Measurements from ENCODE around the gene DUSP5. TPM values are rescaled to one million over a fixed set of nuclear protein-coding genes. Genes with fewer than 3 reads are reported as not detected.
A peak's percentile ranks its signal among the peaks of the same experiment; 100 is the strongest.

Gene DUSP5
- total and polyA plus RNA-seq, 2 of the 4 experiments (the other 2 are of a cell fraction) = 42.1 to 48.1 TPM

GRCh38 chr10:110483633-110484032 is 14.1 kb upstream of the DUSP5 start:
- WGBS, 2 experiments (ENCODE audit: extremely low coverage in 2 of 2, insufficient read length in 1 of 2) = no CpG with 5 or more reads among the region's 2 CpGs
- TF ChIP-seq FOS (IDR thresholded peaks at IDR 0.05; ENCODE audit: low read depth, low read length) (no peak), NFE2L2 (IDR thresholded peaks at IDR 0.05; ENCODE audit: low read depth, low read length) (no peak), RFX5 (IDR thresholded peaks at IDR 0.05; ENCODE audit: low read depth, low read length) (no peak), BHLHE40 (IDR thresholded peaks at IDR 0.05; ENCODE audit: low read depth, low read length) (no peak), USF2 (IDR thresholded peaks at IDR 0.05; ENCODE audit: low read depth, low read length) (no peak), SMC3 (IDR thresholded peaks at IDR 0.05; ENCODE audit: low read depth, low read length) (no peak), ELK1 (IDR thresholded peaks at IDR 0.05; ENCODE audit: borderline replicate concordance, low read depth, low read length) (no peak), MAFK (IDR thresholded peaks at IDR 0.05; ENCODE audit: low read depth, low read length) (no peak), POLR2A (IDR thresholded peaks at IDR 0.05; ENCODE audit: low read depth, low read length) (no peak), CTCF (conservative IDR thresholded peaks at IDR 0.05; ENCODE audit: low read depth, low read length) (no peak), CHD1 (IDR thresholded peaks at IDR 0.05; ENCODE audit: low read depth, low read length) (no peak)
- intact Hi-C loops (cut with micrococcal nuclease) (no loop called here), in situ Hi-C loops (cut with MboI; ENCODE audit: low sequenced_read_pairs) (no loop called here), dilution Hi-C loops (cut with HindIII; ENCODE audit: low sequenced_read_pairs, unreplicated experiment) (no loop called here)
- Histone ChIP-seq H2AK5ac (ENCODE audit: low read depth, low read length) (peak overlapping the region; percentile 66; the same call in 1 of the 2 replicates), H3K18ac (ENCODE audit: low read depth, low read length) (no peak overlapping the region), H2BK20ac (ENCODE audit: low read depth, low read length) (no peak overlapping the region), H4K5ac (ENCODE audit: low read depth, low read length) (no peak overlapping the region), H4K20me1 (ENCODE audit: insufficient read depth, low read length) (no peaks in the 10 kb centered on the region), H4K91ac (ENCODE audit: insufficient read depth, low read depth, low read length) (no peak overlapping the region), H3K36me3 (ENCODE audit: control insufficient read depth, insufficient read depth, low read length) (no peaks in the 10 kb centered on the region), H2AFZ (replicated peaks; ENCODE audit: low read length, poor library complexity) (no peak overlapping the region), H4K8ac (ENCODE audit: low read depth in 2 of 2, low read length in 2 of 2) (no peak overlapping the region), H3K4me3 (ENCODE audit: insufficient read depth, low read depth, low read length) (no peak overlapping the region), H3K4me1 (ENCODE audit: control insufficient read depth, insufficient read depth, low read length) (peaks cover 20% of the 10 kb centered on the region), H2BK5ac (ENCODE audit: low read depth, low read length, poor library complexity, severe bottlenecking) (no peak overlapping the region), H3K23ac (ENCODE audit: low read depth, low read length) (no peak overlapping the region), H3K9me3 (ENCODE audit: control insufficient read depth, insufficient read depth, low read length) (no peaks in the 10 kb centered on the region), H3K4me2 (ENCODE audit: low read depth, low read length) (no peak overlapping the region), H3K9me1 (ENCODE audit: insufficient read depth, low read length) (peaks cover 19% of the 10 kb centered on the region), H2AK9ac (replicated peaks; ENCODE audit: low read depth, low read length, poor library complexity) (no peak overlapping the region), H3K4ac (ENCODE audit: low read depth, low read length) (peak overlapping the region; percentile 18; the same call in 1 of the 2 replicates), H3K27me3 (ENCODE audit: control insufficient read depth, insufficient read depth, low read length) (no peaks in the 10 kb centered on the region), H3K56ac (ENCODE audit: extremely low read depth, insufficient read depth, low read length) (no peak overlapping the region), H3K9ac (ENCODE audit: low read depth, low read length) (no peak overlapping the region), H3K27ac (ENCODE audit: insufficient read depth, low read length) (no peak overlapping the region), H3K79me1 (ENCODE audit: low read depth in 1 of 2, low read length in 2 of 2) (peaks cover 0 to 13% of the 10 kb centered on the region in 2 experiments; a peak in 1 of 4 replicates), H3K14ac (replicated peaks; ENCODE audit: low read depth, low read length) (no peak overlapping the region), H2BK120ac (ENCODE audit: low read depth, low read length) (no peak overlapping the region), H2BK15ac (ENCODE audit: low read depth, low read length) (no peak overlapping the region; the same call in 2 of the 3 replicates)
- ATAC-seq (ENCODE audit: low read depth) (no peak), DNase-seq (no peak)
- ChIA-PET CTCF (interaction anchor here (1.5 kb wide), 1 partner anchor 20 kb away, joined by 3 read pairs; no protein-coding TSS in a partner anchor), POLR2A (ENCODE audit: unreplicated experiment) (no interaction called here)
- no TSS peak for BruUV-seq (replicated peaks)
